ENCODE data around the gene ABHD14A. TPM values are rescaled to one million over a fixed set of nuclear protein-coding genes. Genes with fewer than 3 reads are reported as not detected.

ABHD14A gene
- total RNA-seq, 1 donor from 2014 or later: 11.8 TPM

DNA sequence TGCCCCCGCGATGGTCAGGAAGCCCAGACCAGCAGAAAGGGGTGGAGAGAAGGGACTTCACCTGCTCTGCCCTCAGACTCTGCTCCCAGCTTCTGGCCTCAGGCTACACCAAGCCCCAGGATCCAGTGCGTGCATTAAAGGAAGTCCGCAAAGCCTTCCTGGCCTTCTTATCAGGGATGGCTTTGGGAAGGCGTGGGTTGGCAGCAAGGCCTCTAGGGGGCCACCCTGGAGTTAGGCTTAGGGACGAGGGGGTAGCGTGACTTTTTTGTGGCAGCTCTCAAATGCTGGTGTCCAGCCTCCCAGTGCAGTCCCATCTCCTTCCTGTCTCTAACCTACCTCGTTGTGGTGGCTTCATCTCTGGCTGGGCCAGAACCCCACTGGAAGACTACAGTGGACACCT is 39.7 kb downstream of the ABHD14A start:
- no peak overlapping the region for H3K27ac ChIP-seq (ENCODE audit: low read depth, low read length)
- FAIRE-seq (no peak), DNase-seq (ENCODE audit: low read depth) (no peak)
- no peaks in the 10 kb centered on the region for H4K20me1 ChIP-seq (ENCODE audit: insufficient read depth, low read length)
- TF ChIP-seq, protein P1, sequence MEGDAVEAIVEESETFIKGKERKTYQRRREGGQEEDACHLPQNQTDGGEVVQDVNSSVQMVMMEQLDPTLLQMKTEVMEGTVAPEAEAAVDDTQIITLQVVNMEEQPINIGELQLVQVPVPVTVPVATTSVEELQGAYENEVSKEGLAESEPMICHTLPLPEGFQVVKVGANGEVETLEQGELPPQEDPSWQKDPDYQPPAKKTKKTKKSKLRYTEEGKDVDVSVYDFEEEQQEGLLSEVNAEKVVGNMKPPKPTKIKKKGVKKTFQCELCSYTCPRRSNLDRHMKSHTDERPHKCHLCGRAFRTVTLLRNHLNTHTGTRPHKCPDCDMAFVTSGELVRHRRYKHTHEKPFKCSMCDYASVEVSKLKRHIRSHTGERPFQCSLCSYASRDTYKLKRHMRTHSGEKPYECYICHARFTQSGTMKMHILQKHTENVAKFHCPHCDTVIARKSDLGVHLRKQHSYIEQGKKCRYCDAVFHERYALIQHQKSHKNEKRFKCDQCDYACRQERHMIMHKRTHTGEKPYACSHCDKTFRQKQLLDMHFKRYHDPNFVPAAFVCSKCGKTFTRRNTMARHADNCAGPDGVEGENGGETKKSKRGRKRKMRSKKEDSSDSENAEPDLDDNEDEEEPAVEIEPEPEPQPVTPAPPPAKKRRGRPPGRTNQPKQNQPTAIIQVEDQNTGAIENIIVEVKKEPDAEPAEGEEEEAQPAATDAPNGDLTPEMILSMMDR (IDR thresholded peaks at IDR 0.05; ENCODE audit: insufficient read depth, low read depth, low read length): peak; percentile 22
- no peak for TF ChIP-seq EZH2 (IDR thresholded peaks at IDR 0.05; ENCODE audit: insufficient read depth, low read length)
- no peak overlapping the region for H3K4me2 ChIP-seq (ENCODE audit: low read length)
- no peaks in the 10 kb centered on the region for H3K27me3 ChIP-seq (ENCODE audit: insufficient read depth, low read length)
- no peaks in the 10 kb centered on the region for H3K79me2 ChIP-seq (ENCODE audit: insufficient read depth, low read length)
- Mint-ChIP-seq H3K4me1 (ENCODE audit: low read depth, unreplicated experiment) (peaks cover 6% of the 10 kb centered on the region), H3K27ac (ENCODE audit: unreplicated experiment) (no peak overlapping the region), H3K36me3 (ENCODE audit: low read depth, unreplicated experiment) (no peaks in the 10 kb centered on the region), H3K4me3 (ENCODE audit: unreplicated experiment) (no peak overlapping the region), H3K9me3 (ENCODE audit: unreplicated experiment) (no peaks in the 10 kb centered on the region), H3K27me3 (ENCODE audit: low read depth, unreplicated experiment) (peaks cover 2% of the 10 kb centered on the region)
- no peaks in the 10 kb centered on the region for H3K36me3 ChIP-seq (ENCODE audit: insufficient read depth, low read length)
- H3K9ac ChIP-seq (ENCODE audit: low read length): no peak overlapping the region
- no peaks in the 10 kb centered on the region for H3K4me1 ChIP-seq (ENCODE audit: insufficient read depth, low read length)
- no peaks in the 10 kb centered on the region for H3K9me3 ChIP-seq (ENCODE audit: insufficient read depth, low read depth, low read length)
- H3K4me3 ChIP-seq (ENCODE audit: insufficient read depth, low read depth, low read length): no peak overlapping the region
- H2AFZ ChIP-seq (ENCODE audit: low read depth, low read length): no peak overlapping the region

DNA sequence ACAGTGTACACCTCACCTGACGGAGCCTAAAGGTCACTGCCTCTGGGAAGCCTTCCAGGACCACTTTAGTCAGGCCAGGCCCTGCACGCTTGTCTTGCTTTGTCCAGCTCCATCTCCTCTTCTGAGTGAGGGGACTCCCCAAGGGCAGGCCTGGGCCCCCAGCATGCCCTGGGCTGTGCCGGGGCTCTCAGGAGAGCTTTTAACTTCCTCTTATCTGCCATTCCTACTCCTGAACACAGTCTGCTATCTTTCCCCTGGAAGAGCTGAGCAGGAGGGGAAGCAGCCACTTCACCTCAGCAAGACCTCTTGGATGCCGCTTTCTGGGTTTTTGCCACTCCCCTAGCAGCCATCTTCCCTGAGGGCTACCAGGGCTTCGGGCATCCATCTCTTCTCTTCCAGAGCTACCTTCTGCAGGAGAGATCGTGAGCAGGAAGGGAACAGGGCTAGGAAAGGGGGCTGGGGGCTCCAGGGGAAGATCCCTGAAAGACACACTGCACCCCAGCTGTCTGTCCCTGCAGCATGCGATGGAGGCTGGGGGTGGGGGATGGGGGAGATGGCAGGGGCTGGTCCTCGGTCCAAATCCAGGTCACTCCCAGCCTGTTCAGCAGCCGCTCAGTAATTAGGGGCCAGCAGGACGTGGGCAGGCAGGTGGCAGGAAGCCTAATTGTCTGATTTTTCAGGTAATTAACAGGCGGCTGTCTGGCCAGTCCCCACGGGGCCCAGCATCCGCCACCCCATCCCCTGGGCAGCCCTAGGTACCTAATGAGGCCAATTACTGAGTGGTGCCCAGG is 40.8 kb downstream of the ABHD14A start:
- H3K36me3 Mint-ChIP-seq (ENCODE audit: low read depth, unreplicated experiment): no peaks in the 10 kb centered on the region
- no peaks in the 10 kb centered on the region for H3K27me3 Mint-ChIP-seq (ENCODE audit: low read depth, unreplicated experiment)
- Histone ChIP-seq H3K4me2 (ENCODE audit: low read length) (no peak overlapping the region), H3K4me3 (ENCODE audit: insufficient read depth, low read depth, low read length) (no peak overlapping the region), H2AFZ (ENCODE audit: low read depth, low read length) (no peak overlapping the region), H3K9me3 (ENCODE audit: insufficient read depth, low read depth, low read length) (no peaks in the 10 kb centered on the region), H3K36me3 (ENCODE audit: insufficient read depth, low read length) (no peaks in the 10 kb centered on the region), H3K27me3 (ENCODE audit: insufficient read depth, low read length) (no peaks in the 10 kb centered on the region), H3K27ac (ENCODE audit: low read depth, low read length) (no peak overlapping the region), H3K9ac (ENCODE audit: low read length) (no peak overlapping the region), H4K20me1 (ENCODE audit: insufficient read depth, low read length) (no peaks in the 10 kb centered on the region), H3K4me1 (ENCODE audit: insufficient read depth, low read length) (no peaks in the 10 kb centered on the region), H3K79me2 (ENCODE audit: insufficient read depth, low read length) (no peaks in the 10 kb centered on the region)
- TF ChIP-seq, protein P1 (IDR thresholded peaks at IDR 0.05; ENCODE audit: insufficient read depth, low read depth, low read length): no peak
- no peak for TF ChIP-seq EZH2 (IDR thresholded peaks at IDR 0.05; ENCODE audit: insufficient read depth, low read length)
- DNase-seq (ENCODE audit: low read depth) (no peak), FAIRE-seq (no peak)
- H3K27ac Mint-ChIP-seq (ENCODE audit: unreplicated experiment): no peak overlapping the region
- H3K4me1 Mint-ChIP-seq (ENCODE audit: low read depth, unreplicated experiment): peaks cover 6% of the 10 kb centered on the region
- H3K9me3 Mint-ChIP-seq (ENCODE audit: unreplicated experiment): no peaks in the 10 kb centered on the region
- H3K4me3 Mint-ChIP-seq (ENCODE audit: unreplicated experiment): no peak overlapping the region

DNA sequence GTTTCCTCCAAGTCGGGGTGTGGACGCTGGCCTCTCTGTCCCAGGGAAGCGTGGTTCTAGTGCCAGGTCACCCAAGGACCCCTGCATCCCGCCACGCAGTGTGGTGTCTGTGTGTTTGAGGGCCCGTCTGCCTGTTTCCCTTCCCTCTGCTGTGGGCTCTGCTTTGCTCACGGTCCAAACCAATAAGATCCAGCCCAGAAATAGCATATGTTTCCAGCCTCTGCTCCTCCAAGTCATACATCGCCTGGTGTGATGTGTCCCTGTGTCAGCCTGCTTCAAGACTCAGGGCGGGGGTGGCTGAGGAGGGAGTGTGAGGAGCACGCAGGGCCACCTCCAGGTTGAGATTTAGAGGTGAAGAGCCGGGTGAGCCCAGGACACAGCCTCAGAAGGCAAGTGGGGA is 42.7 kb downstream of the ABHD14A start:
- Mint-ChIP-seq H3K4me3 (ENCODE audit: unreplicated experiment) (no peak overlapping the region), H3K4me1 (ENCODE audit: low read depth, unreplicated experiment) (peaks cover 16% of the 10 kb centered on the region), H3K9me3 (ENCODE audit: unreplicated experiment) (no peaks in the 10 kb centered on the region), H3K36me3 (ENCODE audit: low read depth, unreplicated experiment) (no peaks in the 10 kb centered on the region), H3K27ac (ENCODE audit: unreplicated experiment) (no peak overlapping the region), H3K27me3 (ENCODE audit: low read depth, unreplicated experiment) (no peaks in the 10 kb centered on the region)
- Histone ChIP-seq H2AFZ (ENCODE audit: low read depth, low read length) (no peak overlapping the region), H3K27ac (ENCODE audit: low read depth, low read length) (no peak overlapping the region), H3K4me2 (ENCODE audit: low read length) (no peak overlapping the region), H3K27me3 (ENCODE audit: insufficient read depth, low read length) (no peaks in the 10 kb centered on the region), H3K4me3 (ENCODE audit: insufficient read depth, low read depth, low read length) (no peak overlapping the region), H3K9ac (ENCODE audit: low read length) (no peak overlapping the region), H3K9me3 (ENCODE audit: insufficient read depth, low read depth, low read length) (no peaks in the 10 kb centered on the region), H3K4me1 (ENCODE audit: insufficient read depth, low read length) (peaks cover 6% of the 10 kb centered on the region), H4K20me1 (ENCODE audit: insufficient read depth, low read length) (no peaks in the 10 kb centered on the region), H3K79me2 (ENCODE audit: insufficient read depth, low read length) (no peaks in the 10 kb centered on the region), H3K36me3 (ENCODE audit: insufficient read depth, low read length) (no peaks in the 10 kb centered on the region)
- no peak for DNase-seq (ENCODE audit: low read depth)
- no peak for TF ChIP-seq EZH2 (IDR thresholded peaks at IDR 0.05; ENCODE audit: insufficient read depth, low read length)
- TF ChIP-seq, protein P1 (IDR thresholded peaks at IDR 0.05; ENCODE audit: insufficient read depth, low read depth, low read length): no peak
- FAIRE-seq: no peak

Data from astrocyte (in vitro differentiated cells and primary cell).